Lower leg skin (tissue), 3 donors: ENCODE data around the gene SLC46A1.

Experiments used
- POLR2A ChIP-seq, 2 donors: fragments of 450-650 bp; IDR thresholded peaks; one replicate each; pipeline ENCODE4 v1.6.1; 2016 to 2017; ENCODE audit warnings: antibody characterized with exemption in 2 of 2, mild to moderate bottlenecking in 1 of 2, moderate library complexity in 1 of 2
- TF ChIP-seq, protein P1 (sequence below), 3 donors: fragments of 450-650 bp; IDR thresholded peaks; one replicate each; pipeline ENCODE4 v1.5.1; 2016; ENCODE audit warnings: antibody characterized with exemption in 3 of 3, mild to moderate bottlenecking in 3 of 3, moderate library complexity in 2 of 3

DNA sequence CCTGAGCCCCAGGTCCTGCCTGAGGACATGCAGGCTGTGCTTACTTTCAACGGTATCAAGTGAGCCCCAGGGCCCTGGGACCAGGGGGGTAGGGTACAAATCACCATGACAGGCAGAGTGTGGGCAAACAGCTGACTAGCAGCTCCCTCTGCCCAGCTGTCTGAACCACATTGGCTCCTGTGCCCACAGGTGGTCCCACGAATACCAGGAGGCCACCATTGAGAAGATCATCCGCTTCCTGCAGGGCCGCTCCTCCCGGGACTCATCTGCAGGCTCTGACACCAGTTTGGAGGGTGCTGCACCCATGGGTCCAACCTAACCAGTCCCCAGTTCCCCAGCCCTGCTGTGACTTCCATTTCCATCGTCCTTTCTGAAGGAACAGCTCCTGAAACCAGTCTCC is 10.0 kb downstream of the SLC46A1 start:
- TF ChIP-seq, protein P1, sequence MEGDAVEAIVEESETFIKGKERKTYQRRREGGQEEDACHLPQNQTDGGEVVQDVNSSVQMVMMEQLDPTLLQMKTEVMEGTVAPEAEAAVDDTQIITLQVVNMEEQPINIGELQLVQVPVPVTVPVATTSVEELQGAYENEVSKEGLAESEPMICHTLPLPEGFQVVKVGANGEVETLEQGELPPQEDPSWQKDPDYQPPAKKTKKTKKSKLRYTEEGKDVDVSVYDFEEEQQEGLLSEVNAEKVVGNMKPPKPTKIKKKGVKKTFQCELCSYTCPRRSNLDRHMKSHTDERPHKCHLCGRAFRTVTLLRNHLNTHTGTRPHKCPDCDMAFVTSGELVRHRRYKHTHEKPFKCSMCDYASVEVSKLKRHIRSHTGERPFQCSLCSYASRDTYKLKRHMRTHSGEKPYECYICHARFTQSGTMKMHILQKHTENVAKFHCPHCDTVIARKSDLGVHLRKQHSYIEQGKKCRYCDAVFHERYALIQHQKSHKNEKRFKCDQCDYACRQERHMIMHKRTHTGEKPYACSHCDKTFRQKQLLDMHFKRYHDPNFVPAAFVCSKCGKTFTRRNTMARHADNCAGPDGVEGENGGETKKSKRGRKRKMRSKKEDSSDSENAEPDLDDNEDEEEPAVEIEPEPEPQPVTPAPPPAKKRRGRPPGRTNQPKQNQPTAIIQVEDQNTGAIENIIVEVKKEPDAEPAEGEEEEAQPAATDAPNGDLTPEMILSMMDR (IDR thresholded peaks at IDR 0.05): no peak
- TF ChIP-seq POLR2A (IDR thresholded peaks at IDR 0.05): no peak
